Fibroblast of the aortic adventitia (primary cell): ENCODE results near the gene B3GNT5. TPM values are rescaled to one million over a fixed set of nuclear protein-coding genes. Genes with fewer than 3 reads are reported as not detected.

Experiments
- DNase-seq: peaks from one replicate; pipeline ENCODE4 v3.0.0-alpha.2; 2010; ENCODE audit warnings: low read depth
- H3K4me3 ChIP-seq: 2 replicates; pipeline ENCODE4 v1.5.1; 2011; ENCODE audit warnings: low read depth, mild to moderate bottlenecking, control low read depth, low read length, moderate library complexity
- total RNA-seq: library from RNA; depleted of rRNA; stranded (reverse); fragments of >200 nt; gene quantifications from 2 replicates; pipeline ENCODE4 v1.2.3, GENCODE V29; 2012; ENCODE audit warnings: low replicate concordance
- TF ChIP-seq, protein P1 (sequence below): IDR thresholded peaks from 2 replicates; pipeline ENCODE4 v1.5.1; 2011; ENCODE audit warnings: mild to moderate bottlenecking, low read length, control low read depth, inconsistent platforms; ENCODE audit not compliant: insufficient read depth

The B3GNT5 gene
- total RNA-seq, 1 donor, result 4.7 TPM

DNA sequence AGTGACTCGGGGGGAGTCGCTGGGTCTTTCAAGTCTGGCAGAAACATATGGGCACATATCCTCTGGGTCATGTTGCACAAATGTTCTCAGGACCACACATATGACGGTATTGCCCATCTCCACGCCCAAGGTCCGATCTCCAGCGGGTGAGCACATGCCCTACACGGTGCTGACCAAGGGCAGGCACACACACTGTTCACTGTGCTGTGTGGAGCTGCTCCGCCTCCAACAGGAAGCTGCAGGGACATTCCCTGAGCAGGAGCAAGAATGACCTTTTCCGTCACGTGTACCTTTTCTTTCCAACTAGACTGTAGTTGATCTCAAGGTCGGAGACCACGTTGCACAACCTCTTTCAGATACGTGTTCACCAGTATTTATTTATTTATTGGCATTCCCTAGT, 41.7 kb upstream of the B3GNT5 start:
- no peak overlapping the region for H3K4me3 ChIP-seq
- no peak for DNase-seq
- TF ChIP-seq, protein P1, sequence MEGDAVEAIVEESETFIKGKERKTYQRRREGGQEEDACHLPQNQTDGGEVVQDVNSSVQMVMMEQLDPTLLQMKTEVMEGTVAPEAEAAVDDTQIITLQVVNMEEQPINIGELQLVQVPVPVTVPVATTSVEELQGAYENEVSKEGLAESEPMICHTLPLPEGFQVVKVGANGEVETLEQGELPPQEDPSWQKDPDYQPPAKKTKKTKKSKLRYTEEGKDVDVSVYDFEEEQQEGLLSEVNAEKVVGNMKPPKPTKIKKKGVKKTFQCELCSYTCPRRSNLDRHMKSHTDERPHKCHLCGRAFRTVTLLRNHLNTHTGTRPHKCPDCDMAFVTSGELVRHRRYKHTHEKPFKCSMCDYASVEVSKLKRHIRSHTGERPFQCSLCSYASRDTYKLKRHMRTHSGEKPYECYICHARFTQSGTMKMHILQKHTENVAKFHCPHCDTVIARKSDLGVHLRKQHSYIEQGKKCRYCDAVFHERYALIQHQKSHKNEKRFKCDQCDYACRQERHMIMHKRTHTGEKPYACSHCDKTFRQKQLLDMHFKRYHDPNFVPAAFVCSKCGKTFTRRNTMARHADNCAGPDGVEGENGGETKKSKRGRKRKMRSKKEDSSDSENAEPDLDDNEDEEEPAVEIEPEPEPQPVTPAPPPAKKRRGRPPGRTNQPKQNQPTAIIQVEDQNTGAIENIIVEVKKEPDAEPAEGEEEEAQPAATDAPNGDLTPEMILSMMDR, result no peak

DNA sequence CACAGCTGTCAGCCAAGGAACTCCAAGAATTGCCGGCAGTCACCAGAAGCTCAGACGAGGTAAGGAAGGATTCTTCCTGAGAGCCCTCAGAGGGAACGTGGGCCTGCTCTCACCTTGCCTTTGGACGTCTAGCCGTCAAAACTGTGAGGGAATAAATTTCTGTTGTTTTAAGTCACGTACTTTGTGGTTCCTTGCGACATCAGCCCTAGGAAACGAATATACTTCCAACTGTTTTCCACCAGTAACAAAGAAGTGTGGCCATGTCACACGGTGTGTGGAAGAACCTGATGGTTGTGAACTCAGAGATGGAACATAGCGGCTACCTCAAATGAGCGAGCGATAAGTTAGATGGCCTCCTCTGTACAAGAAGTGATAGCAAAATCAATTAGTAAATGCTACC, 41.0 kb upstream of the B3GNT5 start:
- TF ChIP-seq, protein P1, result no peak
- no peak for DNase-seq
- no peak overlapping the region for H3K4me3 ChIP-seq

DNA sequence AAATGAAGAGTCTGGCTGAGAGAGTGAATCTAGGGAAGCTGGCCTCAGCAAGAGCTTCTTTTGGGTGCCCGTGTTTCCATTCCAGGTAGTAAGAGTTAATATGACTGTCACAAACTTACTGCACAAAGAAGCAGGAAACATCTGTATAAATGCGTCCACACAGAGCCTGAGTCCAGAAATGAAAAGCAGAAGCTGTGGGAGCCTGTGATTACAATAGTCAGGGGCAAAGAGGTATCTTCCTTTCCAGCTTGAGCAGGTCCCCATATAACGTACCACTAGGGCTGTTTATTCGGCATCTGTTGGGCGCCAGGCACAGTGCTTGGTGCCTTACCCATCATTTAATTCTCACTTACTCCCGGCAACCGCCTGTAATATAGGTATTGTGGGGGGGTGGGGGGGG, 40.5 kb upstream of the B3GNT5 start:
- no peak for DNase-seq
- TF ChIP-seq, protein P1, result no peak
- H3K4me3 ChIP-seq, result no peak overlapping the region

DNA sequence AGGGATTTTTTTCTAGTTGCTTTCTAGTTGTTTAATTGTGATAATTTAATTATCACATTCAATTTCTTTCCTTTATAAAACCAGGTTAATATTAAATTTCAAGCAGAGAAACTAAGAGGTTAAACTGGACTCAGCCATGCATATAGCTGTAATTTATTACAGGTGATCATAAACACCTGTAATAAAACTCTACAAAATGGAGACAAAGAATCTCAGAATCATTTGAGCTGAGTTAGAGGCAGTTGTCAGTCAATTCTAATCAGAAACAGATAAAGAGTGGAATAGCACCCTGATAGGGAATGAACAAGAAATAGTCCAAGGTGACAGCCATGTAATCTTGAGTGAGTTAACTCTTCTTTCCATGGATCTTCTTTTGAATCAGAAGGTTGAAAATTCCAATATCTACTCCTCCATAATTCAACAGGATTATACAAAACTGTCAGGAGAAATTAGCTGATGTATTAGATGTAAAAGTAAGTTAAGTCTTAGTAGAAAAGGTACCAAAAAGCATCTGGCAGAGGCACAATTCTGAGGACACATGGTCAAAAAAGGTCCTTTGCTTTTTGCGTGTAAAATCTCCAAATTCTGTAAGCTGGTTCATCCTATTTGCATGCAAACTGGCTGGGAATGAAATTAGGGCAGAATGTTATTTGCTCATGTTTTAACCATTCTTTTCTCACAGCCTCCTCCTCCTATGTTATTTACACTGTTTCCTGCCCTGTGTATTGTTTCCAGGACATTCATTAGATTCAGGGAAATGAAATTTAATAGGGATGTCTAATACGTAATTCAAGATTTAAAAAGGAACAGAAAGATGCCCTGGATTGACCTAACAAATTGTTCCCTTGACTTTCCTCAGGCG, 39.4 kb upstream of the B3GNT5 start:
- no peak overlapping the region for H3K4me3 ChIP-seq
- no peak for DNase-seq
- TF ChIP-seq, protein P1, result no peak

DNA sequence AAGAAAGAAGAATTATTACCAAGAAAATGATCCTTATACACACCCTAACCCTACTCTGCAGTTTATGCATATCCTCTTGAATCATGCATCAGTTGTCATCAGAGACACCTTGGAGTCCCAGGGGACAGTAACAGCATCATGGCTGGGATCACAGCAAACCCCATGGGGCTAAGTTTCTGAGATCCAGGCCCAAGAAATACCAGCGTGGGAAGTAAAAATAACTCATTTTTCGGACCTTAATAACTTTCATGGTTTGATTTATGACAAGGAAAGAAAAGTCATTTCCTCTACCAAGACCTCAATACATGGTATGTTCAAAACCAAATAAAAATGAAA, 38.8 kb upstream of the B3GNT5 start:
- TF ChIP-seq, protein P1, result no peak
- H3K4me3 ChIP-seq, result no peak overlapping the region
- DNase-seq, result no peak

DNA sequence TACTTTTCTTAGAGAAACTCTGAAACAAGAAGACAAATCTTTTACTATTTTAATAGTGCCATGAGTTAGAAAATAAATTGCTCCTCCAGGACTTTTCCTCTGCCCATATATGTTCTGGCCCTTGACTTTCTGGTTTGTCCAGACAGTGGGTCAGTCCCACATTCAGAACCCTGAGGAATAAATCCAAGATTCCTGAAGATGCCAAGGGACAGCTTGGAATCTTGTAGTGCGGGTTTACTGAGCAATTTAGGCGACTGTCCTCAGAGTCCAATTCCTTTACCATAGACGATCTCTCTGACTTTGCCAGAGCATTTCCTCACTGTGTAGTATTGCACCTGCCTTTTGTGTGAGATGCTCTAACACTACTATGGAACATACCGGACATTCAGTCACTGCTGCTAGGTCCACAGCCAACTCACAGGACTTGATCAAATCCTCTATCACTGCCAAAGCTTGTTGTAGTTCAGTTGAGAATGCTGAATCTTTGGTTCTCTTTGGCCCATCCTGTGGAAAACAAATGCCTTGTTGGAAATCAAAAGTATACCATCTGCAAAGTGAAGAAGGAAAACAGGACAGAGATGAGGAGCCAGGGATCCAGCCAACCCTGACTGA, 37.4 kb upstream of the B3GNT5 start:
- TF ChIP-seq, protein P1, result no peak
- DNase-seq, result no peak
- H3K4me3 ChIP-seq, result no peak overlapping the region
